Gastrocnemius medialis (tissue), 4 donors: ENCODE measurements around the gene TMEM33. TPM values are rescaled to one million over a fixed set of nuclear protein-coding genes. Genes with fewer than 3 reads are reported as not detected.

Source experiments
- ATAC-seq, 2 donors: fragments of 150-250 bp; one replicate each; pipeline ENCODE4 v1.9.1; 2016
- DNase-seq, 2 donors: peaks; one replicate each; pipeline ENCODE4 v3.0.0-alpha.2; 2019
- H3K27ac ChIP-seq, 4 donors: fragments of 200-600 bp; sonication (generic); 1 replicate in 1 of 4; 2 replicates in 3 of 4; pipeline ENCODE4 v1.5.1; 2016 to 2018; ENCODE audit warnings: mild to moderate bottlenecking in 2 of 4, moderate library complexity in 1 of 4
- H3K27me3 ChIP-seq, 3 donors: fragments of 200-600 bp; sonication (generic) in 2 of 3; 1 replicate in 1 of 3; 2 replicates in 2 of 3; pipeline versions ENCODE4 v1.5.1 to v1.6.0; 2016 to 2019; ENCODE audit warnings: mild to moderate bottlenecking in 1 of 3, moderate library complexity in 1 of 3
- H3K36me3 ChIP-seq, 2 donors: fragments of 200-600 bp; sonication (generic) in 1 of 2; one replicate each; pipeline ENCODE4 v1.5.1; 2017 to 2018
- H3K4me1 ChIP-seq, 2 donors: fragments of 200-600 bp; sonication (generic) in 1 of 2; one replicate each; pipeline ENCODE4 v1.5.1; 2016 to 2017; ENCODE audit warnings: mild to moderate bottlenecking in 2 of 2
- H3K4me3 ChIP-seq, 4 donors: fragments of 200-600 bp; sonication (generic) in 3 of 4; 1 replicate in 1 of 4; 2 replicates in 3 of 4; pipeline ENCODE4 v1.5.1; 2016 to 2019; ENCODE audit warnings: mild to moderate bottlenecking in 2 of 4
- H3K9me3 ChIP-seq, 3 donors: fragments of 200-600 bp; sonication (generic) in 2 of 3; 1 replicate in 1 of 3; 2 replicates in 2 of 3; pipeline ENCODE4 v1.5.1; 2016 to 2019
- POLR2A ChIP-seq, 2 donors: fragments of 450-650 bp; IDR thresholded peaks; one replicate each; pipeline ENCODE4 v1.6.1; 2017; ENCODE audit warnings: antibody characterized with exemption in 2 of 2, mild to moderate bottlenecking in 2 of 2, moderate library complexity in 2 of 2
- in situ Hi-C, 4 donors: fragments of 200-750 bp; cut with MboI; loops; one replicate each; pipeline versions ENCODE4 v1.15.0 to v1.8.0; 2017; ENCODE audit warnings: low sequenced_read_pairs in 4 of 4
- intact Hi-C: fragments of 100-400 bp; cut with DNase I; formaldehyde crosslinking; loops from one replicate; pipeline ENCODE4 v1.15.1; 2023; ENCODE audit warnings: low total_unique reads
- total RNA-seq, 4 donors: library from RNA; depleted of rRNA; stranded (reverse); fragments of >200 nt; gene quantifications; one replicate each; pipeline versions ENCODE4 v1.1.0 to v1.2.3, GENCODE V29; 2016
- TF ChIP-seq, protein P1 (sequence below), 5 experiments: fragments of 450-650 bp in 3 of 5; fragments of 200-600 bp in 2 of 5; sonication (generic) in 2 of 5; IDR thresholded peaks in 4 of 5; conservative IDR thresholded peaks in 1 of 5; 1 replicate in 4 of 5; 2 replicates in 1 of 5; pipeline ENCODE4 v1.5.1; 2016 to 2019; ENCODE audit warnings: antibody characterized with exemption in 5 of 5, mild to moderate bottlenecking in 3 of 5, moderate library complexity in 3 of 5

The TMEM33 gene
- total RNA-seq, 4 donors from 2014 or later = 20.6 to 29.3 (median 26.4) TPM

- in situ Hi-C loops = no loop called here
- H3K9me3 ChIP-seq = no peaks in the 10 kb centered on the region
- H3K4me1 ChIP-seq = peaks cover 17 to 22% of the 10 kb centered on the region in 2 donors
- intact Hi-C loops = no loop called here
- no peaks in the 10 kb centered on the region for H3K27me3 ChIP-seq
- ATAC-seq (no peak), DNase-seq (no peak)
- no peaks in the 10 kb centered on the region for H3K36me3 ChIP-seq
- no peak overlapping the region for H3K4me3 ChIP-seq
- no peak overlapping the region for H3K27ac ChIP-seq
- no peak for TF ChIP-seq POLR2A (IDR thresholded peaks at IDR 0.05)
- TF ChIP-seq, protein P1, sequence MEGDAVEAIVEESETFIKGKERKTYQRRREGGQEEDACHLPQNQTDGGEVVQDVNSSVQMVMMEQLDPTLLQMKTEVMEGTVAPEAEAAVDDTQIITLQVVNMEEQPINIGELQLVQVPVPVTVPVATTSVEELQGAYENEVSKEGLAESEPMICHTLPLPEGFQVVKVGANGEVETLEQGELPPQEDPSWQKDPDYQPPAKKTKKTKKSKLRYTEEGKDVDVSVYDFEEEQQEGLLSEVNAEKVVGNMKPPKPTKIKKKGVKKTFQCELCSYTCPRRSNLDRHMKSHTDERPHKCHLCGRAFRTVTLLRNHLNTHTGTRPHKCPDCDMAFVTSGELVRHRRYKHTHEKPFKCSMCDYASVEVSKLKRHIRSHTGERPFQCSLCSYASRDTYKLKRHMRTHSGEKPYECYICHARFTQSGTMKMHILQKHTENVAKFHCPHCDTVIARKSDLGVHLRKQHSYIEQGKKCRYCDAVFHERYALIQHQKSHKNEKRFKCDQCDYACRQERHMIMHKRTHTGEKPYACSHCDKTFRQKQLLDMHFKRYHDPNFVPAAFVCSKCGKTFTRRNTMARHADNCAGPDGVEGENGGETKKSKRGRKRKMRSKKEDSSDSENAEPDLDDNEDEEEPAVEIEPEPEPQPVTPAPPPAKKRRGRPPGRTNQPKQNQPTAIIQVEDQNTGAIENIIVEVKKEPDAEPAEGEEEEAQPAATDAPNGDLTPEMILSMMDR (IDR thresholded peaks at IDR 0.05 in 4 of 5, conservative IDR thresholded peaks at IDR 0.05 in 1 of 5) = no peak
Measured at GRCh38 chr4:41985151-41985550, 49.9 kb downstream of the TMEM33 start.

DNA sequence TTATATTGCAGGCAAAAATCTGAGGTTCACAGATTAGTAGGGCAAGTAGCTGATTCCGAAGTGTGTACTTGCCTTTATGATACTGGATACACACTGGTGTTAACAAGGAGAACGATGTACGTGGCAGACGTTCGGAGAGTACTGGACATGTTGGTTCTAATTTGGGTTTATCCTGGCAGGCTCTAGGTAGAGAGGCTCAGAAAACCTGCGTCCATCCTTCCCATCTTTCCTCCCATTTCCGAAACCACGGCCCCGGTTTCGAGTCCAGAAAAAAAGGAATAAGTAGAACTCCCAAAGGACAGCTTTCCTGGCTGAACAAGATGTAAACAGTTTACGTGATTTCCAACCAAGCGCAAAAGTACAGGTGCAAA is 54.8 kb downstream of the TMEM33 start:
- no peak for DNase-seq
- ATAC-seq = peak; percentile 19 to 23
- intact Hi-C loops (loop anchor here (1.0 to 5.0 kb wide), 2 partner anchors 55 to 587 kb away; partner anchors contain the start of gene TMEM33), in situ Hi-C loops (no loop called here)
- Histone ChIP-seq H3K27me3 (no peaks in the 10 kb centered on the region), H3K27ac (peak overlapping the region; percentile 81 to 90 (median 86)), H3K36me3 (no peaks in the 10 kb centered on the region), H3K9me3 (no peaks in the 10 kb centered on the region), H3K4me3 (peak overlapping the region; percentile 91 to 98 (median 94)), H3K4me1 (peaks cover 43 to 45% of the 10 kb centered on the region in 2 donors)
- TF ChIP-seq, protein P1 (IDR thresholded peaks at IDR 0.05 in 4 of 5, conservative IDR thresholded peaks at IDR 0.05 in 1 of 5) = no peak
- TF ChIP-seq POLR2A (IDR thresholded peaks at IDR 0.05) = no peak

DNA sequence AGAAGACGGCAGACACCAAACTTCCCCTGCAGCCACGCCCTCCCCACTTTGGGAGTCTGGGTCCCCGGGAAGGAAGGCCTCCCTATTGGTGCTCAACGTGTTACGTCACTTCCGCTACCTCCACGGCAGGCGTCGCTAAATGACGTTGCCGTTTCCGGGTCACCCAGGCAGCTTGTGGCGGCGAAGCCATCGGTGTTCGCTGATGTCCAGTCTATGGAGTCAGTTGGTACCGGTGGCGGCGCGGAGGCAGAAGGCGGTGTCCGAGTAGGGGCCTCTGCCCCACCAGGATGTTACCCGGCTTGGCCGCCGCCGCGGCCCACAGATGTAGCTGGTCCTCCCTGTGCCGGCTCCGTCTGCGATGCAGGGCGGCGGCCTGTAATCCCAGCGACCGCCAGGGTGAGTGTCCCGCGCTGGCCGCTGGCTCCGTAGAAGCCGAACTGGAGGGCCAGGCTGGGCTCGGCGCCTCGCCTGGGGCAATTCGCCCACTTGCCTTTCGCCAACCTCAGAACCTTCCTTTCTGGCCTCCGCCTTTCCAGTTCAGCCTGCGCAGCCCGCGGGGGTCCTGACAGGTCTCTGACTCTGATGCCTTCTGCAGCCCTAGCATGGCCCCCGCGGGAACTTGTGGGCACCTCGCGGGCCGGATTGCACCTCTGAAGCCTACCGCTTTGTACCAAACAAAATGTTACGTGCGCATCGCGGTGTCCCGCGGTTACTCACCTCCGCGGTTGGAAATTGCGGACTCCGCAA is 55.3 kb downstream of the TMEM33 start, which contains the start of gene SLC30A9:
Gene SLC30A9 (plus strand): TSS at position 166 of the 747 bp plus-strand sequence. CDS start 122 bp downstream, at position 288.
- ATAC-seq (peak; percentile 99 to 100), DNase-seq (peak; percentile 93)
- Histone ChIP-seq H3K27me3 (no peaks in the 10 kb centered on the region), H3K4me1 (peaks cover 43 to 45% of the 10 kb centered on the region in 2 donors), H3K27ac (peak within 1 kb of the TSS; percentile 81 to 90 (median 86)), H3K9me3 (no peaks in the 10 kb centered on the region), H3K36me3 (no peaks in the 10 kb centered on the region), H3K4me3 (peak within 1 kb of the TSS; percentile 91 to 98 (median 94))
- in situ Hi-C loops = no loop called here
- TF ChIP-seq, protein P1 (IDR thresholded peaks at IDR 0.05 in 4 of 5, conservative IDR thresholded peaks at IDR 0.05 in 1 of 5) = peak; percentile 29 to 60 (median 45)
- peak; percentile 75 to 81 for TF ChIP-seq POLR2A (IDR thresholded peaks at IDR 0.05)
- intact Hi-C loops = loop anchor here (1.0 to 5.0 kb wide), 2 partner anchors 55 to 587 kb away; partner anchors contain the start of gene TMEM33

GRCh38 chr4:41991916-41992767 is 56.9 kb downstream of the TMEM33 start:
- Histone ChIP-seq H3K4me1 (peaks cover 43 to 45% of the 10 kb centered on the region in 2 donors), H3K9me3 (no peaks in the 10 kb centered on the region), H3K4me3 (peak overlapping the region in 2 of 4 donors; percentile 91 to 95), H3K27me3 (no peaks in the 10 kb centered on the region), H3K36me3 (no peaks in the 10 kb centered on the region), H3K27ac (no peak overlapping the region)
- TF ChIP-seq POLR2A (IDR thresholded peaks at IDR 0.05) = no peak
- ATAC-seq (no peak), DNase-seq (no peak)
- intact Hi-C loops = loop anchor here (5.0 kb wide), 1 partner anchor 585 kb away; no protein-coding TSS in a partner anchor
- in situ Hi-C loops = no loop called here
